ENCODE data around the gene NOC4L.
"Not testable (repeated sequence)": the region's sequence is repeated elsewhere in the genome, so short reads cannot be mapped to it uniquely, and the experiment has no call there.

The NOC4L gene

GRCh38 chr12:132181570-132182200, 37.4 kb downstream of the NOC4L start:
- DNase-seq (ENCODE audit: low spot score) = no peak

- no peak for DNase-seq (ENCODE audit: low spot score)
Measured at GRCh38 chr12:132182206-132182710, 38.0 kb downstream of the NOC4L start.

- DNase-seq (ENCODE audit: low spot score) = no peak
Measured at GRCh38 chr12:132182711-132183365, 38.6 kb downstream of the NOC4L start.

GRCh38 chr12:132185705-132186104, 41.4 kb downstream of the NOC4L start:
- no peak for DNase-seq (ENCODE audit: low spot score)

- DNase-seq (ENCODE audit: low spot score) = no peak
Measured at GRCh38 chr12:132186208-132186856, 42.1 kb downstream of the NOC4L start.

GRCh38 chr12:132186857-132187620, 42.8 kb downstream of the NOC4L start:
- no peak for DNase-seq (ENCODE audit: low spot score)

- DNase-seq (ENCODE audit: low spot score) = no peak
Measured at GRCh38 chr12:132187646-132188450, 43.6 kb downstream of the NOC4L start.

GRCh38 chr12:132188451-132188901, 44.2 kb downstream of the NOC4L start:
- no peak for DNase-seq (ENCODE audit: low spot score)

GRCh38 chr12:132188916-132189325, 44.7 kb downstream of the NOC4L start:
- DNase-seq (ENCODE audit: low spot score) = no peak

GRCh38 chr12:132189378-132190011, 45.2 kb downstream of the NOC4L start:
- DNase-seq (ENCODE audit: low spot score) = peak; percentile 45

GRCh38 chr12:132190012-132190755, 45.9 kb downstream of the NOC4L start:
- DNase-seq (ENCODE audit: low spot score) = no peak

GRCh38 chr12:132190834-132191500, 46.7 kb downstream of the NOC4L start:
- no peak for DNase-seq (ENCODE audit: low spot score)

- DNase-seq (ENCODE audit: low spot score) = no peak
Measured at GRCh38 chr12:132191715-132192553, 47.7 kb downstream of the NOC4L start.

GRCh38 chr12:132194056-132194455, 49.8 kb downstream of the NOC4L start:
- DNase-seq (ENCODE audit: low spot score) = no peak

GRCh38 chr12:132194556-132194955, 50.3 kb downstream of the NOC4L start:
- DNase-seq (ENCODE audit: low spot score) = no peak

GRCh38 chr12:132195242-132195641, 51.0 kb downstream of the NOC4L start:
- DNase-seq (ENCODE audit: low spot score) = not testable (repeated sequence)

GRCh38 chr12:132196038-132196872, 52.0 kb downstream of the NOC4L start:
- peak; percentile 35 for DNase-seq (ENCODE audit: low spot score)
